HG03457 (cell line): ENCODE results near the gene KLHL24.
"Not testable (repeated sequence)": the region's sequence is repeated elsewhere in the genome, so short reads cannot be mapped to it uniquely, and the experiment has no call there.

Experiments used
- ATAC-seq: cut with Tn5 transposase; IDR thresholded peaks from one replicate; pipeline ENCODE4 v1.9.1; 2021; ENCODE audit warnings: moderate number of reproducible peaks; ENCODE audit not compliant: unreplicated experiment

KLHL24 gene

GRCh38 chr3:183634707-183635106 lies 716 bp upstream of the KLHL24 start:
- no peak for ATAC-seq

- ATAC-seq, result no peak
Observed at GRCh38 chr3:183635107-183635430, 354 bp upstream of the KLHL24 start.

- peak; percentile 84 for ATAC-seq
Observed at GRCh38 chr3:183636221-183637105, 1.0 kb downstream of the KLHL24 start.

GRCh38 chr3:183637106-183637486 lies 1.7 kb downstream of the KLHL24 start:
- ATAC-seq, result no peak

GRCh38 chr3:183637633-183638032 lies 2.2 kb downstream of the KLHL24 start:
- ATAC-seq, result not testable (repeated sequence)

GRCh38 chr3:183638101-183638852 lies 2.9 kb downstream of the KLHL24 start:
- ATAC-seq, result no peak

GRCh38 chr3:183640635-183641034 lies 5.2 kb downstream of the KLHL24 start:
- ATAC-seq, result not testable (repeated sequence)

GRCh38 chr3:183641882-183642281 lies 6.5 kb downstream of the KLHL24 start:
- no peak for ATAC-seq

- no peak for ATAC-seq
Observed at GRCh38 chr3:183644244-183644643, 8.8 kb downstream of the KLHL24 start.

- no peak for ATAC-seq
Observed at GRCh38 chr3:183645254-183645653, 9.8 kb downstream of the KLHL24 start.

- no peak for ATAC-seq
Observed at GRCh38 chr3:183650554-183650953, 15.1 kb downstream of the KLHL24 start.

- ATAC-seq, result no peak
Observed at GRCh38 chr3:183653209-183654064, 18.0 kb downstream of the KLHL24 start.

- ATAC-seq, result no peak
Observed at GRCh38 chr3:183654727-183655126, 19.3 kb downstream of the KLHL24 start.

GRCh38 chr3:183662099-183662498 lies 26.7 kb downstream of the KLHL24 start:
- ATAC-seq, result no peak

- ATAC-seq, result no peak
Observed at GRCh38 chr3:183664913-183665381, 29.5 kb downstream of the KLHL24 start.

- no peak for ATAC-seq
Observed at GRCh38 chr3:183680061-183680460, 44.6 kb downstream of the KLHL24 start.

- no peak for ATAC-seq
Observed at GRCh38 chr3:183687705-183688104, 52.3 kb downstream of the KLHL24 start.

- no peak for ATAC-seq
Observed at GRCh38 chr3:183688874-183689273, 53.5 kb downstream of the KLHL24 start.

- ATAC-seq, result not testable (repeated sequence)
Observed at GRCh38 chr3:183689621-183690020, 54.2 kb downstream of the KLHL24 start.

- no peak for ATAC-seq
Observed at GRCh38 chr3:183690402-183690995, 55.1 kb downstream of the KLHL24 start.

GRCh38 chr3:183692436-183692835 lies 57.0 kb downstream of the KLHL24 start:
- no peak for ATAC-seq
